GOT3 (cell line): ENCODE data around the gene PAPPA.

Source experiments
- DNase-seq: peaks from one replicate; lab custom pipeline; 2025; ENCODE audit warnings: mixed read lengths; lab: John Stamatoyannopoulos, UW

PAPPA gene

GRCh38 chr9:116152941-116153764, 438 bp upstream of the PAPPA start:
- DNase-seq: no peak

DNA sequence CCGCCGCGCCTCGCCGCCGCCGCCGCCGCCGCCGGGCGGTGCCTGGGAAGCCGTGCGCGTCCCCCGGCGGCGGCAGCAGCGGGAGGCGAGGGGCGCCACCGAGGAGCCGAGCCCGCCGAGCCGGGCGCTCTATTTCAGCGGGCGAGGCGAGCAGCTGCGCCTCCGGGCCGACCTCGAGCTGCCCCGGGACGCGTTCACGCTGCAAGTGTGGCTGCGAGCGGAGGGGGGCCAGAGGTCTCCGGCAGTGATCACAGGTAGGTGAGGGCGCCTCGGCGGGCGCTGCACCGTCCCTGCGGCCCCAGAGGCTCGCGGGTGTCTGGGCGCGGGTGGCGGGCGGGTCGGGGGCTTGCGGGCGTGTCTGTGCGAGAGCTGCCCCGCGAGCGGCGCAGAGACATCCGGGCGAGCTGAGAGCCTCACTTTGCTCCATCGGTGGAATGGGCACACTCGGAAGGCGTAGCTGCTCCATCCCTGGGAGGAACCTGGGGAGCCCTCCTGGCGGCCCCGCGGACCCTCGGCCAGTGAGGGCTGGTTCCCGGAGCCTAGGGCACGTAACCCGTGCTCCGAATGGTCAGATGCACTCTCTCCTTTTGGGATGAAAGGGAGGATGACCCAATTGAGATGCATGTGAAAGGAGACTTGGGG, 864 bp downstream of the PAPPA start:
- DNase-seq: no peak

DNA sequence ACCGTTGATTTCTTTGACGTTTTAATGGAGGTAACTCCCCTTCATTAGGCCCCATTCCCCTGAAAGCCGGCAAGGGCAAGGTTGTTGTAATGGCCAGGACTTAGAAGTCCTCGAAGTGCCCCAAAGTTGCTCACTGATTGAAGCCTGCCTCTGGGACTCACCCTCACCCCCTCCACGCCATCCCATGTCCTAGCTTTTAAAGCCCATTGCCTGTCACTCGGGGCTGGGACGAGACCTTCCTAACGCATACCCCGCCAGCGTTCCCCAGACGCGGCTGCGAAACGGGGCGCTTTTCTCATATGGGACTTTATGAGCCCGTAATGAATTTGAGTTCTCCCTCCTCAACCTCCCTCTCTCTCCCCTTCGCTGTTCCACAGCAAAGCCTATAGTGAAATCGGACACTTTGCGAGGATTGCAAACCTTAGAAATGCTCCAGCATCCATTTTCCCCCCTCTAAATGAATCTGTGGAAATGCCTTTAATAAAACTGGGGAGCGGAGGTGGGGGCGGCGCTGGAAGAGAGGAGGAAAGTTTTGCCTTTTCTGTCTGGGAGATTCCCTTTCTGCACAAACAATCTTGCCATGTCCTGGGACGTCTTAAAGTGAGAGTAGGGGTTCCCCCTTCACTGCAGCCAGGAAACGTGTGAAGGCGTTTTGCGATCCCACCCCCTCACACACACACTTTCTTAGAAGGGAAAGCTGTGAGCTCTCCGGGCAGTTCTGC, 1.5 kb downstream of the PAPPA start:
- DNase-seq: no peak

- peak; percentile 2 for DNase-seq
These were observed 2.1 kb downstream of the PAPPA start for GRCh38 chr9:116155698-116156039.

DNA sequence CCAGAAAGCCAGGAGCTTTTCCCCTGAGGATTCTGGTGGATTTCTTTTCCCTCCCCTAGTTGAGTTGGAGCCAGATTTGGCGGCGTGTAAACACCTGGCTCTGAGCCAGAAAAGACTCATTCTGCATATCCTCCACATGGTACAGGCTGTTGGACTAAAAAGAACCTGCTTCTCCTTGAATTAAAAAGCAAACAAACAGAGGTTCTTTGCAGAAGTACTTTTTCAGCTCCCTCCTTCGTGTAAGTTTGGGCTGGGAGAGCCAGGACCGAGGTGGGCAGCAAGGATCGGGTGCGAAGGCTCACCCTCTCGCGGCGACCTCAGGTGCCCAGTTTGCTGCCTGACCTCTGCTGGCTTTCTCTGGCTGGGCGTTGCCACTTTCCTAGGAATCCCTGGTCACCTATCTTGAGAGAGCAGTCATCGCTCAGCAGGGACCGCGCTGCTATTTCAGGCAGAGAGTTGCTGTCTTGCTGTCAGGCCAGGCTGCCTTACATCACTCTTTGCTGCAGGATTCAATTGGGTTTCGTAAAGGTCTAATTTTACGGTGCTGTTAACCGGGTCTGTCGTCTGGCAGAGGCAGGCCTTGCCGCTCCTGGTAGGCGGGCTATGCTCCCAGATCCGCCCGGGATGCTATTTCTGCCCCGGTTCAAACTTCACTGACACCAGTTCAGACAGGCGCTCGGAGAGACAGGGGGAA, 3.2 kb downstream of the PAPPA start:
- no peak for DNase-seq

DNA sequence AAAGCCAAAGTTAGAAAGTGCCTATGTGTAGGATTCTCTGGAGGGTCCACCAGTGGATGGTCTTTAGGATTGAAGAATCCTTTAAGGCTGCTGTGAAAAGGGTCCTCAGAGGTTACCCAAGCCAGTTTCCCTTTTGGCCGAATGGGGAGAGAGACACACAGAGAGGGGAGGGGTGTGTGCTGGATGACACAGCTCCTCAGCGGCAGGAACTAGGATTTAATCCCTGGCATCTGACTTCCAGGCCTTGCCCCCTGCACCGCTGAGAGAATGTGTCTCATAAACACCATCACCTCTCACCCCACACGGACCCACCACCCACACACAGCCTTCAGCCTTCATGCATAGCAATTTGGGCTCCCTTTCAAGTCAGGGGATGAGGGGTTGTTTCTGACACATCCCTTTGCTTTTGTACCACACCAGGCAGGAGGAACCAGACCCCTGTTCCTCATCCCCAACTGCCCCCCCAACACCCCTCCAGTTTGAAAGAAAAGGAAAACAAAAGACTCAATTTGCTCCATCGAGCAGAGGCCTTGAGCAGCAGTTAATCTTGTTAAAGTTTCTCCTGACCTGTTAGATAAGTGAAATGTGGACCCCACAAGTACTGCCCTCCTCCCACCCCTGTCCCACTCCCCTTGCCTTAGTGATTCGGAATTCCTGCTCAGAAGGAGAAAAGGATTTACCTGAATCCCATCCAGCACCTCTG, 4.0 kb downstream of the PAPPA start:
- no peak for DNase-seq

- DNase-seq: no peak
These were observed 7.3 kb downstream of the PAPPA start for GRCh38 chr9:116160676-116161571.

- DNase-seq: no peak
These were observed 8.7 kb downstream of the PAPPA start for GRCh38 chr9:116162241-116162781.

DNA sequence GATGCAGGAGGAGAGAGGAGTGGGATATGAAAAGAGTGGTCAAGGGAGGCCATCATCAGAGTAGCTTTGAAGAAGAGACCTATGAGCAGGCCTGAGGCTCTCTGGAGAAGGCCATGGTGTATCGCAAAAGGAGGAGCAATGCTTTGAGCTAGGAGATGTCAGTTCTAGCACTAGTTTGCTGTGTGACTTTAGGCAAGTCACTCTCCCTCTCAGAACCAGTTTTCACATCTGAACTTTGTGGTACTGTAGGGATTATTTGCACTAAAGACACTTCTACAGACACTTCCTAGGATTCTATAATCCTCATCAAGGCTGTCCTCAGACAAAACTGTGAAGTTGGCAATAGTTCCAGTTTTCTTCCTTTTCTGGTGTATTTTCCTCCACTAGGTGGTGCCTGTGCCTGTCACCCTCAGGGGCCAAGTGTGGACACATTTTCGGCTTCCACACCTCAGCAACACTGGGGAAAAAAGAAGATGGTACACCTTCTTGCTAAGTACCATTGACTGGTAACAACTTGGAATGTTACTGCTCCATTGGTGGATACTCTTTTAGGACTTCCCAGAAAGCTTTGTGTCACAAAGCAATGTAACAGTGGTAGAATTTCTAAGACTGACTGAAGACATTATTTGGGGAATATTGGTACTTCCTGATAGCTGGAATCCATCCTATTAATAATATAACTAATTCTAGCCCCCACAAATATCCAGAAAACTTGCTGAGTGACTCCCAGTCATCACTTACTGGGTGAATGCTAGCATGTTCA, 9.9 kb downstream of the PAPPA start:
- no peak for DNase-seq

- DNase-seq: no peak
These were observed 12.3 kb downstream of the PAPPA start for GRCh38 chr9:116165912-116166311.

DNA sequence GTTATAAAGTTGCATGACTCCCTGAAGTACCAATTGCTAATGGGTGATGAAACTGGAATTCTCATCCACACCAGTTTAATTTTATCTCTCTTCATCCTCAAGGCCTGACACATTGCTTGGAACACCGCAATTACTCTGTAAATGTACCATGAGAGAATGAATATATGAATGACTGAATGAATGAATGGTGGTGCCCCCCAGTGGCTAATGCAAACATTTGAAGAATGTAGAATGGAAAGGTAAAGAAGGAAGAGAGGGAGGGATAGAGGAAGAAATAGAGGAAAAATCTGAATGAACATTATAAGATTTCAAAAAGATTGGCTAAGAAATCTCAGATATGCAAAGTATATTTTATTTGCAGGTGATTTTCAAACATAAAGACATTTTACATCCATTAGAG, 13.1 kb downstream of the PAPPA start:
- no peak for DNase-seq

DNA sequence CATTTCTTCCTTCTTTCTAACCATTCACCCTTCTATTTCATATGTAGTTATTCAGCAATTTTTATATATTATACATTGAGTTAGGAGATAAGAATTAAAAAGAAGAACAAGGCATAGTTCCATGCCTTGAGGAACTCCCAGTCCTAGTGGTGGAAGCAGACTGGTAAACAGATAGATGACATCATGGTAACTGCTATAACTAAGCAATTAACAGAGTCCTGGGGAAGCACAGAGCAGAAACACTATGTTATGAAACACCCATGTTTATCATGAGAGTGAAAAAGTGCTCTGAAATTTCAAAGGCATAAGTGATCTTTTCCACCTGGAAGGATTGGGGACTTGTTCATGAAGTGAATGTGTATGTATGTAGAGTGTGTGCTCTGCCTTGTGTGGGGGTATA, 14.6 kb downstream of the PAPPA start:
- no peak for DNase-seq

GRCh38 chr9:116172216-116172615, 18.6 kb downstream of the PAPPA start:
- no peak for DNase-seq

GRCh38 chr9:116174347-116174746, 20.8 kb downstream of the PAPPA start:
- no peak for DNase-seq

DNA sequence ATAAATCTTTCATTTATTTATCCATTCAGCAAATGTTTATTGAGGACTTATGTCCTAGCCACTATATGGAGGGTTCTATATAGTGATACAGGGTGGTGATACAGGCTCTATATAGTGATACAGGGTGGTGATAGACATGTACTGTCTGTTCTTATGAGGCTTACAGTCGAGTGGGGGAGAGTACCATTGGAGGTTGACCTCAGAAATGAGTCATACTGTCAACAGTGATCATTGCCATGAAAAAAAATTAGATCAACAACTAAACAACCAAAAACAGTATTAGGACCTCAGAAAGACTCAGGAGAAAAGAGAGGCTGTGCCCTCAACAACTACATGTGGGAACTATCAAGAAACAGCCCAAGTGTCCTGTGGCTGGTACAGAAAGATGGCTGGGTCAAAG, 22.0 kb downstream of the PAPPA start:
- no peak for DNase-seq

GRCh38 chr9:116178481-116179211, 25.1 kb downstream of the PAPPA start:
- no peak for DNase-seq

DNA sequence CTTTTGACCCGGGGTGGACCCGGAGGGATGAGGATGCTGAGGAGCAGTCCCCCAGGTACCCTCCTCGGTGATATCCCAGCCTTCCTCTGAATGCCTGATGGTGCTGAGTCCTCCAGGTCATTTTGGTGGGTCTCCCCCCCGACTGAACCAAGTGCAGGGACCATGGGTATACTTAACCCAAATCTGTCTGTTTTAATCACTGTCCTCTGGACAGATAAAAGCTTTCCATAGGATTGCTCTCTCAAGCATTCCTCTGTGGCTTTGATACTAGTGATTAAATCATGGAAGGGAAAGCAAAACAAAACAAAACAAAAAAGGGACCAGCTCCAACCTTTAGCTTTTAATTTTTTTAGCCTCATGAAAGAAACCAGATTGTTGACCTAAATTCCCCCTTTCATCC, 26.0 kb downstream of the PAPPA start:
- no peak for DNase-seq

- no peak for DNase-seq
These were observed 28.4 kb downstream of the PAPPA start for GRCh38 chr9:116181853-116182610.
